NCI-H460 (cell line): ENCODE measurements around the gene CDH11. TPM values are rescaled to one million over a fixed set of nuclear protein-coding genes. Genes with fewer than 3 reads are reported as not detected.

ENCODE experiments used
- DNase-seq: peaks from one replicate; pipeline ENCODE4 v3.0.0-alpha.2; 2016; ENCODE audit warnings: low read depth; ENCODE audit errors: extremely low read depth
- total RNA-seq: library from RNA; depleted of rRNA; stranded (reverse); fragments of >200 nt; shearing (Covaris generic); gene quantifications from 2 replicates; pipeline ENCODE4 v1.2.3, GENCODE V29; 2014

Gene CDH11
- total RNA-seq, 1 experiment from 2014 or later: 1,616 TPM

DNA sequence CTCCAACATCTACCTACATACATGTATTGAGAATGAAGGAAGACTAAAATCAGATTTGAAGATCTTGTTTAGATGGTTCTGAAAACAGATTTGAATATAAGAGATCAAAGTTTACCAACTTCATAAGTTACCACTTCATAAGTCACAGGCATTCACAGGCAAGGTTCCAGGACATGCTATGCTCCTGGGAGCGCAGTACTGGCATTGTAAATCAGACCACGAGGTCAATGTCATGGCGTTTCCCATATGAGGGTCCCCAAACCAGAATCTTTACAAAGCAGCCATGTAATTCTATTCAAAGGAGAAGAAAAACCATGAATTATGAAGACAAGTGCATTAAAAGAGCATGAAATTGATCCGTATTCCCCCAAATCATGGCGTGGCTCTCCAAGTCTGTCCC is 3.0 kb downstream of the CDH11 start:
- no peak for DNase-seq

- DNase-seq: peak; percentile 93
Observed at GRCh38 chr16:65117811-65118448, 3.9 kb downstream of the CDH11 start.

DNA sequence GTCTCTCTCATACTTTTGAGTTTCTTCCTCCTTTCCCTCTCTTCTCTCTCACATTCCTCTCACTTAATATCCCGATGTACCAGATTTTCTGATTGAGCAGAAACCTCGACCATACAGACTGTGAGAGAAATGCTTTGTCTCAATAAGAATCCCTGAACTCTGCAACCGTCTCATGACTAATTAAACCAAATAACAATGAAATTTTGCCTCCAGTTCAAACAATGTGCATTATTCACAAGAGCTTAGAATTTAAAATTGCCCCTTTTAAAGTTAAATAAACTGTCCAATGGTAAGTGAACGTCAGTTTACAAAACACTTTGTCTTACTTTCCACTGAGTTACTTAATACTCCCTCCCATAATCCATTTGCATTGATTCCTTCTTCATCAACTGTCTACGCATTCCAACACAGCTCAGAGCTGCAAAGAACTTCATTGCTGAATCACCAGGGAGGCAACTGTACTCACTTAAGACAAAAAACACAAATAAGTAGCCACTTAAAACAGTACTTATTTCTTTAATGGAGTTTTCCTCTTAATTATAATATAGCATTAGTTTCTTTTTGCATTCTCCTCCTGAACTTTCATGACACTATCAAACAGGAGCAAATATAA is 4.9 kb downstream of the CDH11 start:
- no peak for DNase-seq

GRCh38 chr16:65116216-65116615 is 5.6 kb downstream of the CDH11 start:
- DNase-seq: no peak

DNA sequence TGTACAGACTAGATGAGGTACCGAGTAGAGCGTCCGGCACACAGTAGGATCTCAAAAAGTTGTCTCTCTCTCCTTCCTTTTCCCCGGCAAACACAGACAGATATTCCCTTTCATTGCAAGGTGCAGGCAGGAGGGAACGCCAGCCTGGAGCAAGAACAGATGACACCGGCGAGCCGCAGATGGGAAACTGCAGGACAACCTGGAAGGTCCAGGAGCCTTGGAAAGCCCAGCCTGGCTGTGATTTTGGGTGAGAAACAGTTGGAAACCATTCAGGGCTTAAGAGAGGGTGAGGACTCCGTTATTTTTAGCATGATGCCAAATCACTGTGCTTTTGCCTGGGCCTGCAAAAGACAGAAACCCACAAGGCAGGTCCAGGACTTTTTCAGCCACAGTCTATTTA is 7.3 kb downstream of the CDH11 start:
- no peak for DNase-seq

DNA sequence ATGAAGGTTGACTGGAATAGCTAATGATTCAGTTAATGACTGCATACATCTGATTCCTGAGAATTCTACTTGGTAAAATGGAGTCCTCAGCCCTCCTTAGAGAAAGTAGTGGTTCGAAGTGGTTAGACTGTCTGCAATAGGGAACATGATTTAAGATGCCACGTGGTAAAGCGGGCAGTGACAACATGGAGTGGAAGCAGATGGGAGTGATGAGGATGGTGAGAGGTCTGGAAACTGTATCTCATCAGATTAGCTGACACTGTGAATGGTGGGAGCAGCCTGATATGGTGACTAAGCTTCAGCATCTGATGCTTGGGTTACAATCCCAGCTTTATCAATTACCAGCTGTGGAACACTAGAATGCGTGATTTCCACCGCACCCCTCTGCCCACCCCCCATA is 8.4 kb downstream of the CDH11 start:
- DNase-seq: no peak

DNA sequence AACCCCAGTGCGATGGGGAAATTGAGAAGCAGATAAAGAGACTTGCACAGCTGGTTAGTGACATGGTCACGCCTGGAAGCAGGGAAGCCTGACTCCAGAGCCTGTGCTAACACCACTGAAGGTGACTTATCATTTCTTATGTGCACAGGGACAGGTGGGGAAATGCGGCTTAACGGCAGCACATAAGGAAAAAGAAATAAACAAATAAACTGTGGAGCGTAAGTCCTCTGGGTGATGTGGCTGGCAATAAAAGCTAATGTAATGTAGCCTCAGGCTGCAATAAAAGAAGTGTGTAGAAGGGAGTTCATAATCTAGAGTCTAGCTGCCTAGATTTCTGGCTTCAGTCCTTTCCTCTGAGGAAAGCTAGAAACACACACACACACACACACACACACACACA is 10.6 kb downstream of the CDH11 start:
- no peak for DNase-seq

DNA sequence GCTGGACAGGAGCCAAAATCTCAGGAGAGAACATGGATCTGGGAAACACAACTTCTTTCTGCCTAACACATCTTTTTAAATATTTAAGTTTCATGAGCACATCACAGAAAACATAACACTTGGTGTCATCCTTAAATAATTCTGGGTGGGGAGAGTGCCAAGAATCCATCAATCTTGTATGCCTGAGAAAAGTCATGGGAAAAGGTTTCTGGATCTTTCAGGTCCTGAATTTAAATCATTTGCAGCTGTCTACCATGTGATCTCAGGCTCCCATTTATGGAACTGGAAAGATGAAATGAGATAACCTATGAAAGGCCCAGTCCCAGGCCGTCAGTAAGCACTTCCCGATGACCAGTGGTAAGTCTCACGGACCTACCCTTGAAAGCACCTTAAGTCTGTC is 15.1 kb downstream of the CDH11 start:
- no peak for DNase-seq

DNA sequence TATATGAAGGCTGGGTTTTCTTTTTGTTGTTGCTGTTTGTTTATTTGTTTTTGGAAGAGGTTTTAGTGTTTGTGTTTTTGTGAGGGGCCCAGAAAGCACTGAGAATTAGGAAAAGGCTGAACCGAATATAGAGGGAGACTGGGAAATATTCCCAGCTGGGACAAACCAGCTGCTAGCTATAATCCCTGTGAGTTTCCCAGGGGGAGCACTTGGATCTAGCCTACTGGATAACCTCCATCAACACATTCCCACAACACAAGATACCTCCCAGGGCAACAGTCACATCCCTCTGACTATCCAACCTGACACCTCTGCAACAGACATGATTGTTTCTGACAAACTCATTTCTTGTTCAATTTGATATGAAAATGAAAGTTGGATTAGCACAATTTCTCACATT is 16.7 kb downstream of the CDH11 start:
- no peak for DNase-seq

DNA sequence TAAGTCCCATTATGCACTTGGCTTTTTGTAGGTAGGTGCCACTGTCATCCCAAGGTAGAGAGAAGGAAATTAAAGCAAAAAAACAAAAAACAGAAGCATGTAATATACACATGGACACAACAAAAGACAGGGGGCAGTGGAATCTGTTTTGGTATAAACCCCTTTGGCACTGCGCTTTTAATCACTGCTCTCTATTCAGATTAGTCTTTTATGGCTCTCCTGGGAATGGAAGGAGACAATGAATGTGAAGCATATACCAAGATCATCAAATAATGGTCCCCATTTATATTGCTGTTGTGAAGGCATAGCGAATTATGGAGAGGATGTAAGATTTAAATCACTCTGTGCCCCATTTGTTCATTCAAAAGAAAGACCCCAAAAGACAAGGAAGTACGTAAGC is 17.4 kb downstream of the CDH11 start:
- DNase-seq: no peak

GRCh38 chr16:65102326-65102725 is 19.5 kb downstream of the CDH11 start:
- no peak for DNase-seq

GRCh38 chr16:65101009-65101408 is 20.9 kb downstream of the CDH11 start:
- DNase-seq: no peak

GRCh38 chr16:65099607-65100006 is 22.3 kb downstream of the CDH11 start:
- no peak for DNase-seq

- no peak for DNase-seq
Observed at GRCh38 chr16:65098916-65099315, 22.9 kb downstream of the CDH11 start.

GRCh38 chr16:65097296-65097695 is 24.6 kb downstream of the CDH11 start:
- DNase-seq: no peak

DNA sequence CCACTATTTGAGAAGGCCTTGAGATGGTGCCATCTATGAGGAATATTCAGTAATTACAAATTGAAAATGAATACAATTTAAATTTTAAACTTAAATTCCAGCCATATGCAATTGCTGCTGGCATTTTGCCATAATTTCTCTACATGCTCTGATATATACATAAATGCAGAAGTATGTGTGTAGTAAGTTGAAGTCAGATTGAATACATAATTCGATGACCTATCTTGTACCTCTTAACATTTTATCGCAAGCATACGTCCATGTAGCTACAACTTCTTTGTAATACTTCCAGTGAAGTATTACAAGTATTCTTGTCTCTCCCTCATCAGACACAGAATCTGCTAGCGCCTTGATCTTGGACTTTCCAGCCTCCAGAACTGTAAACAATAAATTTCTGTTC is 26.0 kb downstream of the CDH11 start:
- DNase-seq: no peak

DNA sequence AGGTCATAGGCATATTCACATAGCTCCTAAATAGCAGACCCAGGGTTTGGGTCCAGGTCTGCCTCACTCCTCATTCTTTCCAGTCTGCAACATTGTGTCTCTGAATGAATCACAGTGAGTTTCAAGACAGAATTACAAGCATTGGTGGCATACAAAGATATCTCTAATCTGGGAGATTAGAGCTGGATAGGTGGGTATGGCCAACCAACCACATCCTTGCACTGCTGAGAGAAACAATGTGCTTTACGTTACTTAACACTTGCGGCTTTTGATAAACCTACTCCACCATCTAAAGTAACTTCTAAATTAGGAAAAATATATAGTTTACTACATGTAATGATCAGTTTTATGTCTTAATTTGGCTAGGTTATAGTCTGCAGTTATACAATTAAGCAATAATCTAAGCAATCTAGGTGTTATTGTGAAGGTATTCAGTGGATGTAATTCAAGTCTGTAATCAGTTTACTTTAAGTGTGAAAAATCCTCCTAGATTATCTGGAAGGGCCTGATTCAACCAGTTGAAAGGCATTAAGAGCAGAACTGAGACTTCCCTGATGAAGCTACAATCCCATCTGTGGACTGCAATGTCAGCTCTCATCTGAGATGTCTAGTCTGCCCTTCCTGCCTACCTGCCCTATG is 26.7 kb downstream of the CDH11 start:
- no peak for DNase-seq

GRCh38 chr16:65094009-65094408 is 27.9 kb downstream of the CDH11 start:
- no peak for DNase-seq

DNA sequence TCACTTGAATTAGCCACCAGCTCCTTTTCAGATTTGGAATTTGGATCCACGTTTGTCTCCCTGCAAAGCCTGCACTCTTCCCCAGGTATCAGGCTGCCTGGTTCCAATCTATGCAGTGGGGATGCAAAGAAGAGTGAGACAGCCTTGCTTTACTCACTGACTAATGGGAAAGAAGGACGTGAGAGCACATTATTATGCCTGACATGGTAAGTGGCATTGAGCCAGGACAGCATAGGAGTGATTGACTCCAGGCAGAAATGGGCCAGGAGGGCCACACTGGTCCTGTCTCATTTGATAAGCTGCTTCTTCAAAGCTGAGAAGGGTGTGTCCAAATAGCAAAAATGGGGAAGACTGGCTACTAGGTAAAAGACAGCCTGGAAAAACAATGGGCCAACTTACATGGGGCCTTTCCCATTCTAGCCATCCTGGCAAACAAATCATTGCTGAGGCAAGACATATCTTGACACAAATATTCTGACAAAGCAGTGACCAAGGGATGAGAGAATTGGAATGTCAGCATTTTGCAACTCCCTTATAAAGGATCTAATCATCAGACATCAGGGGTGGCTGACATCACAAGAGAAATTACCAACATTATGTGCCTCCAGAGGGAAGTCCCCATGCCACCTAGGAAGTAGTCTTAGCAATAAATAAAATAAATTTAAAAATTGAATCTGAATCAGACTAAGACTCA is 38.6 kb downstream of the CDH11 start:
- no peak for DNase-seq

GRCh38 chr16:65079549-65079948 is 42.3 kb downstream of the CDH11 start:
- DNase-seq: no peak

GRCh38 chr16:65077181-65077580 is 44.7 kb downstream of the CDH11 start:
- no peak for DNase-seq

DNA sequence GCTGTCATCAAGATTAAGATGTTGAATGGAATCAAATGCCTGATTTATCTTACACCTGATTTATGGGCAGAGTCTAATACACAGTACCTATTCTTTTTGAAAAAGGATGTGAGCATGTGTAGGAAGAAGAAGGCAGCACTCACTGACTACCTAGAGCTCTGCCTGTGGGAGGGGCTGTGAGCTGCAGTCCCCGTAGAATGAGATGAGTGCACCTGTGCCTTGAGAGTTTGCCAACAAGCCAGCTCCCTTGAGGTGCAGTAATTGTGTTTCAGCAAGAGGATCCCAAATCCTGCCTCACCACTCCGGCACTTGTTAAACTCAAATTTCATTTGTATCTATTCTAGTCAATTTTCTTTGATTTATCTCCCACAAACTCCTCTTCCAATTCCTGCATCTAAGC is 46.0 kb downstream of the CDH11 start:
- DNase-seq: no peak
